Esophagus (tissue), 2 donors: ENCODE data around the gene BANK1. TPM values are rescaled to one million over a fixed set of nuclear protein-coding genes. Genes with fewer than 3 reads are reported as not detected.
A peak's percentile ranks its signal among the peaks of the same experiment; 100 is the strongest.

Experiments used
- H3K27ac ChIP-seq, 2 donors: one replicate each; pipeline ENCODE4 v1.5.1; 2013; ENCODE audit warnings: low read depth in 2 of 2, mild to moderate bottlenecking in 2 of 2, inconsistent platforms in 1 of 2, low read length in 1 of 2, moderate library complexity in 1 of 2
- H3K27me3 ChIP-seq, 2 donors: one replicate each; pipeline ENCODE4 v1.6.1; 2013; ENCODE audit warnings: low read length in 2 of 2, control low read depth in 1 of 2, mild to moderate bottlenecking in 1 of 2; ENCODE audit not compliant: insufficient read depth in 2 of 2, control insufficient read depth in 1 of 2
- H3K36me3 ChIP-seq, 2 donors: one replicate each; pipeline ENCODE4 v1.6.1; 2013; ENCODE audit warnings: low read length in 1 of 2; ENCODE audit not compliant: control insufficient read depth in 2 of 2, insufficient read depth in 2 of 2
- H3K4me1 ChIP-seq, 2 donors: one replicate each; pipeline ENCODE4 v1.6.1; 2013; ENCODE audit warnings: low read length in 1 of 2; ENCODE audit not compliant: control insufficient read depth in 2 of 2, insufficient read depth in 2 of 2
- H3K4me3 ChIP-seq, 2 donors: one replicate each; pipeline ENCODE4 v1.5.1; 2013; ENCODE audit warnings: low read length in 2 of 2, mild to moderate bottlenecking in 2 of 2, low read depth in 1 of 2, moderate library complexity in 1 of 2
- H3K9me3 ChIP-seq, 2 donors: one replicate each; pipeline ENCODE4 v1.6.1; 2013; ENCODE audit warnings: mild to moderate bottlenecking in 2 of 2, low read depth in 1 of 2, low read length in 1 of 2, moderate library complexity in 1 of 2; ENCODE audit not compliant: control insufficient read depth in 2 of 2, insufficient read depth in 1 of 2
- WGBS, 2 donors: extraction: QIAGEN DNeasy Blood & Tissue Kit; methylation state at CpG; one replicate each; pipeline ENCODE4 v1.1.7; 2013; 5-methylcytosine and 5-hydroxymethylcytosine counted together
- polyA plus RNA-seq, 2 donors: library from polyadenylated mRNA; stranded (reverse); fragments of 200-250 nt; gene quantifications; one replicate each; pipeline ENCODE4 v1.2.3, GENCODE V29; 2013
- donor health status: healthy with polysubstance abuse.
- donor health status: Bipolar disorder and iron deficiency.

Gene BANK1
- polyA plus RNA-seq, 2 donors: 0.16 to 0.39 TPM

DNA sequence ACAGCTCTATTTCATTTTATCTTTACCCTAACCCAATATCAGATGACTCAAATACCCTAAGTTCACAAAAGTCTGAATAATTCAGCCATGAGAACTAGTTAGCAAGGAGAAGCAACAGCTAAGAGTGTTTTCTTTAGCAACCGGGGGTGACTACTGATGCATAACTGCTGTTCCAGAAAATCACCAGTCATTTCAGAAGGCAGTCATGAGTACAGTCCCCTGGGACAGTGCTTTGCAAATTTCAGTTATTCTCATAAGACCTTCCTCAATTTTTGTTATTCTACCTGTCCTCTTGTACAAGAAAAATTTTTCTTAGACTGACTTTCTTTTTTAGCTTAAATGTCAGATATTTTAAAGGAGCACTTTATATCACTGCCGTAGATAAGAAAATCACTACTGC, 16.4 kb downstream of the BANK1 start:
- Histone ChIP-seq H3K4me1 (no peaks in the 10 kb centered on the region), H3K36me3 (no peaks in the 10 kb centered on the region), H3K4me3 (no peak overlapping the region), H3K27ac (no peak overlapping the region), H3K9me3 (no peaks in the 10 kb centered on the region), H3K27me3 (no peaks in the 10 kb centered on the region)
- WGBS, 2 donors: 51 to 55% methylated on average over 2 of the region's 2 CpGs

GRCh38 chr4:101807351-101807750, 16.8 kb downstream of the BANK1 start:
- Histone ChIP-seq H3K4me1 (no peaks in the 10 kb centered on the region), H3K27me3 (no peaks in the 10 kb centered on the region), H3K36me3 (no peaks in the 10 kb centered on the region), H3K27ac (no peak overlapping the region), H3K9me3 (no peaks in the 10 kb centered on the region), H3K4me3 (no peak overlapping the region)
- WGBS, 2 donors: 30 to 45% methylated on average over 2 of the region's 2 CpGs

- H3K4me3 ChIP-seq: no peak overlapping the region
- H3K4me1 ChIP-seq: no peaks in the 10 kb centered on the region
- 80 to 88% methylated on average over 5 of the region's 5 CpGs for WGBS, 2 donors
- no peaks in the 10 kb centered on the region for H3K36me3 ChIP-seq
- H3K27me3 ChIP-seq: no peaks in the 10 kb centered on the region
- no peak overlapping the region for H3K27ac ChIP-seq
- no peaks in the 10 kb centered on the region for H3K9me3 ChIP-seq
Measured at GRCh38 chr4:101813604-101814003, 23.1 kb downstream of the BANK1 start.

GRCh38 chr4:101818362-101818761, 27.8 kb downstream of the BANK1 start:
- Histone ChIP-seq H3K9me3 (no peaks in the 10 kb centered on the region), H3K27ac (no peak overlapping the region), H3K4me1 (no peaks in the 10 kb centered on the region), H3K36me3 (no peaks in the 10 kb centered on the region), H3K4me3 (no peak overlapping the region), H3K27me3 (no peaks in the 10 kb centered on the region)
- WGBS, 2 donors: 58 to 62% methylated on average over 2 of the region's 2 CpGs

DNA sequence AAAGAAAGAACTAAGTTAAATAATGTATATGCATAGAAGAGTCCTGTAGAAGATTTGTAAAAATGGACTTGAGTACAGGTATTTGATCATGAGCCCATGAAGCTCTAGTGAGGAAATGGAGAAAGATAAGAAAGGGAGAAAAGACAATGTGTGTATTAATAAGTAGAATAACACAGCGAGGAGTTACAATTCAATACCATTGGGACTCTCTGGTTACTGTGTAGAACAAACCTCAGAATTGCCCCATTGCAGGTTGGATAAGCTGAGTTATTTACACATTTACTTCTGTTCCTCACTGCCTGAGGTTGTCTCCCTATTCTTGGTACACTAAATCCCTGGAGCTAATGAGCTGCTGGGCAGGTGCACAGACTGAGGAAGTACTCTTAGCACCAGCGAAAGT, 33.3 kb downstream of the BANK1 start:
- Histone ChIP-seq H3K27ac (no peak overlapping the region), H3K4me1 (no peaks in the 10 kb centered on the region), H3K27me3 (no peaks in the 10 kb centered on the region), H3K9me3 (no peaks in the 10 kb centered on the region), H3K36me3 (no peaks in the 10 kb centered on the region), H3K4me3 (no peak overlapping the region)
- WGBS, 2 donors: 77 to 87% methylated on average over 2 of the region's 2 CpGs

DNA sequence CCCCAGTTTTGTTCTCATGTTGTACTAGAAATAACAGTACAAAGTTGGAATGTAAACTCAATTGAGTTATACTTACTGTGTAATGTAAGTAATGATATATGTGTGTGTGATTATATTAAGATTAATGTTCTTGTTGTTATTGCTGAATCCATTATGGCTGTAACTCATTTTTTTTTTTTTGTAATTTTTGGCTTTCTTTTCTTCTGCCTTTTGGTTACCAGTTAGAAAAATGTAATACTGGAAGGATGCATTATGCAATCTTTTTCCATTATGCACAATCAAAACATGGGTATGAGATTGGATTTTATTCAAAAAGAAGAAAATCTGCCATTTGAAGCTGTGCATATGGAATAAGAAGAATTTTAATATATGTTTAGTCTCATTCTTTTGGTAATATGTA, 34.0 kb downstream of the BANK1 start:
- no peak overlapping the region for H3K4me3 ChIP-seq
- H3K4me1 ChIP-seq: no peaks in the 10 kb centered on the region
- no peaks in the 10 kb centered on the region for H3K27me3 ChIP-seq
- no peak overlapping the region for H3K27ac ChIP-seq
- no peaks in the 10 kb centered on the region for H3K9me3 ChIP-seq
- H3K36me3 ChIP-seq: no peaks in the 10 kb centered on the region

GRCh38 chr4:101825953-101826352, 35.4 kb downstream of the BANK1 start:
- H3K27me3 ChIP-seq: no peaks in the 10 kb centered on the region
- no peaks in the 10 kb centered on the region for H3K4me1 ChIP-seq
- H3K4me3 ChIP-seq: no peak overlapping the region
- no peaks in the 10 kb centered on the region for H3K36me3 ChIP-seq
- 77 to 81% methylated on average over 2 of the region's 2 CpGs for WGBS, 2 donors
- no peaks in the 10 kb centered on the region for H3K9me3 ChIP-seq
- no peak overlapping the region for H3K27ac ChIP-seq

- no peaks in the 10 kb centered on the region for H3K4me1 ChIP-seq
- no peaks in the 10 kb centered on the region for H3K27me3 ChIP-seq
- no peaks in the 10 kb centered on the region for H3K9me3 ChIP-seq
- no peak overlapping the region for H3K27ac ChIP-seq
- no peaks in the 10 kb centered on the region for H3K36me3 ChIP-seq
- no peak overlapping the region for H3K4me3 ChIP-seq
Measured at GRCh38 chr4:101831816-101832215, 41.3 kb downstream of the BANK1 start.

- Histone ChIP-seq H3K27ac (no peak overlapping the region), H3K9me3 (no peaks in the 10 kb centered on the region), H3K4me3 (no peak overlapping the region), H3K27me3 (no peaks in the 10 kb centered on the region), H3K4me1 (no peaks in the 10 kb centered on the region), H3K36me3 (no peaks in the 10 kb centered on the region)
- WGBS, 2 donors: 77 to 78% methylated on average over 1 of the region's 1 CpG
Measured at GRCh38 chr4:101833480-101833879, 43.0 kb downstream of the BANK1 start.

GRCh38 chr4:101835121-101835904, 44.8 kb downstream of the BANK1 start:
- 21 to 31% methylated on average over 2 of the region's 2 CpGs for WGBS, 2 donors
- Histone ChIP-seq H3K27ac (peak overlapping the region in 1 of 2 donors; percentile 67), H3K9me3 (no peaks in the 10 kb centered on the region), H3K36me3 (no peaks in the 10 kb centered on the region), H3K4me1 (no peaks in the 10 kb centered on the region), H3K27me3 (no peaks in the 10 kb centered on the region), H3K4me3 (peak overlapping the region in 1 of 2 donors; percentile 11)
